Dedifferentiated amniotic fluid mesenchymal stem cell (primary cell): ENCODE data around the gene CIRBP.
A peak's percentile ranks its signal among the peaks of the same experiment; 100 is the strongest.

Experiments used
- DNase-seq: peaks from one replicate; pipeline ENCODE4 v3.0.0-alpha.2; 2016; ENCODE audit errors: extremely low spot score

Gene CIRBP

GRCh38 chr19:1255186-1256161 is 13.7 kb upstream of the CIRBP start:
- no peak for DNase-seq

DNA sequence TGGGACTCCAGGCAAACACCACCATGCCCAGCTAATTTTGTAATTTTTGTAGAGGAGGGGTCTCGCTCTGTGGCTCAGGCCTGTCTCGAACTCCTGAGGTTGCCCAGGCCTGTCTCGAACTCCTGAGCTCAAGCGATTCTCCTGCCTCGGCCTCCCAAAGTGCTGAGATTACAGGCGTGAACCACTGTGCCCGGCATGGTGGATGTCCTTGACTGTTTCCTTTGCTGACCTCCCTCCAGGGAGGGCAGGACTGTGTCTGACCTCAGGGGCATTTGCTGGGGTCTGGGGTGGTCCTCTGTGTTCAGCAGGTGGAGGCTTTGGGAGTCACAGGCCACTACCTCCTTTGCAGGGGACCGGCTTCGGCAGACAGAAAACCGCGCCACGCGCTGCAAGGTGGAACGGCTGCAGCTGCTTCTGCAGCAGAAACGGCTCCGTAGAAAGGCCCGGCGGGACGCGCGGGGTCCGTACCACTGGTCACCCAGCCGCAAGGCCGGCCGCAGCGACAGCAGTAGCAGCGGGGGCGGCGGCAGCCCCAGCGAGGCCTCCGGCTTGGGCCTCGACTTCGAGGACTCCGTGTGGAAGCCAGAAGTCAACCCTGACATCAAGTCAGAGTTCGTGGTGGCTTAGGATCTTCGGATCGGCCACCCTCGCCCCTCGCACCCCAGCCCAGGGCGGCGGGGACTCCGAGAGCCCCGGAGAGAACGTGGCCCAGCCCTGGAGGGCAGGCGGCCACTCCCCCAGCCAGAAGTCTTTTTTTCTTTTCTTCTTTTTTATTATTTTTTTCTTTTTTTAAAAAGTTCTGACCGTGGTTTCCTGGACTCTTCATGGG is 12.3 kb upstream of the CIRBP start:
- DNase-seq: no peak

GRCh38 chr19:1257475-1258162 is 11.5 kb upstream of the CIRBP start:
- no peak for DNase-seq

GRCh38 chr19:1258163-1258492 is 11.0 kb upstream of the CIRBP start:
- DNase-seq: no peak

DNA sequence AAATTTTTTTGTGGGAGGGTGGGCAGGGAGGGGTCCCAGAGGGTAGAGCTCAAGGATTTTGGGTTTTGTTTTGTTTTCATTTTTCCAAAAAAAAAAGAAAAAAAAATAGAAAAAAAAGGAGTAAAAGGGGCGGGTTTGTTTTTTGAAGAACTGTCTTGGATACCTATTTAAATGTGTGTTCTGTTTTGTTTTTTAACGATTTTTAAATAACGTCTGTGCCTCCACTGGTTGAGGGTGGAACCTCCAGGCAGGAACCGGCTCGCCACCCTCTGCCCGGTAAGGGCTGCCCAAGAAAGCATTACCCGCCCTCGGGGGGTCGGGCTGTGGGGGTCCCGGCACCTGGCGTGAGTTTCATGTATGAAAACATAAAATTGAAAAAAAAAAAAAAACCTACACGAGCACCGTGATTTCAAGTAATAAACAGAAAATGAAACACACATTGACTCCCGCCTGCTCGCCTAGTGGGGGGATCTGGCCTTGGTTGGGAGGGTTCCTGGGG is 10.4 kb upstream of the CIRBP start:
- no peak for DNase-seq

DNA sequence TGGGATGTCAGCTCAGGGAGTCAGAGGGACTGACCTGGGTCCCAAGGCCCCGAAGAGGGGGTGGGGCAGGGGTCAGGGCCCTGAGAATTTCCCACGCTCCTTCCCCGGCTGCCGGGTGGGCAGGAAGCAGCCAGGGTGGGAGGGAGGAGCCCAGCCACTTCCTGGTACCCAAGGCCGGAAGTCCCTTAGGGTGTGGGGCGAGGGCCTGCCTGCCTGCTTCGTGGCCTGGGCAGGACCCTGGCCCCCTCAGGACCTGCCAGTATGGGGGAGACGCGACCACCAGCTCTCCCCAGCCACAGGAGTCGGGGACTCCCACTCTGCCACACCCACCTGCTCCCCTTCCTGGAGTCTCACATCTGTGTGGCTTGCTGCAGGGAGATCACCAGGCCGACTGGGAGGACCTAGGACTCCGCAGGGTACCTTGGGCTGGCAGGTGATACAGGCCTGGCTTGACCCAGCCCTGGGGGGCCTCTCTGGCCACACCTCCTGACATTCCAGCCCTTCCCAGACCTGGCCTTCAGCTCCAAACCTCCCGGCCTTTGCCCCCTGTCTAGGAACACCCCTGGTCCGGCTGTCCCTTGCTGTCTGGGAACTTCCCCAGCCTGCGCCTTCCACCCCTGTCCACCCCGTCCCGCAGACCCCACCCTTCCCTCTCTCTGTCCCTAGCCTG is 9.8 kb upstream of the CIRBP start:
- no peak for DNase-seq

DNA sequence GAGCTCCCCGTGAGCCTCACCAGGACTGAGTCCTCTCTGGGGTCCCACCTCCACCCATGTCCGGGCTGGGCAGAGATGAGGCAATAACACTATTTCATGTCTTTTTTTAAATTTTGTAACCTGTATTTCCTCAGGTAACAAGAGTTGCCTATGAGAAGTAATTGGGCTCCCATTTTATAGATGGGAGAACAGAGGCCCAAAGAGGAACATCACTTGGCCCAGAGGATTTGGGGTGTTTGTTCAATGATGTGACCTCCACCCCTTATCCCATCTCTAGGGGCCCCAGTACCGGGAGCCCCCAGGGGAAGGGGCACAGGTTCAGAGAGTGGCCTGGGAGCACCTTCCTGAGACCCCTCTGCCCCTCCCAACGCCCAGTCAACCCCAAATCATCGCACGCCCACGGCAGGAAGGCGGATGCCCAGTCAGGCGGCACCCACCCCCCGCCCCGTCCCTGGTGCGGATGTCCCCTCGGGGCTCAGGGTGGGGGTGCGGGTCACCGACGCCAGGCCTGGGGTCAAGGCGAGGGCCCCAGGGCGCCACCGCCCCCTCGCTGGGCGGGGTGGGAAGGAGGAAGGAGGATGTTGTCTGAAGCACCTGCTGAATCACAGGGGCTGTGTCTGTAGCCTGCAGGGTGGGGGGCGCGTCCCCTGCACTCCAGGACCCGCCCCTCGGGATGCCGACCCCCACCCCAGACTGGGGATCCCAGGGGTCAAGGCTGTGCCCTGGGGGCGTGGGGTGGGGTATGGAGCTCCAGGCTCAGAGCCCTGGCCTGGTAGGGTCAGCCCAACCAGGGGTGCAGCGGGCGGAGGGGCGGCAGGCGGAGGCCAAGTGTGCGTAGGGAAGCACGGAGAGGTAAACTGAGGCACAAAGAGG is 9.0 kb upstream of the CIRBP start:
- no peak for DNase-seq

GRCh38 chr19:1260749-1261537 is 8.2 kb upstream of the CIRBP start:
- DNase-seq: peak; percentile 91

DNA sequence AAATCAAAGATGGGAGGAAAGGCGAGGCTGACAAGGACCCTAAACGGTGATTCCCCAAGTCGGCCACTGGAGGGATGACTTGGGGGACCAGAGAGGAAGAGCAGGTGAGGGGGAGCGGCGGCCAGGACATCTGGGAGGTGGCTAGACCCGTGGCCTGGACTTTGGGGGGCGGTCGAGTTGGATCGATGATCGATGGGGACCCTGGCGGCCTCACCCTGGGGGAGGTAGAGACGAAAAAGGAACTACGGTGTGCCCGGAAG is 7.7 kb upstream of the CIRBP start:
- no peak for DNase-seq

DNA sequence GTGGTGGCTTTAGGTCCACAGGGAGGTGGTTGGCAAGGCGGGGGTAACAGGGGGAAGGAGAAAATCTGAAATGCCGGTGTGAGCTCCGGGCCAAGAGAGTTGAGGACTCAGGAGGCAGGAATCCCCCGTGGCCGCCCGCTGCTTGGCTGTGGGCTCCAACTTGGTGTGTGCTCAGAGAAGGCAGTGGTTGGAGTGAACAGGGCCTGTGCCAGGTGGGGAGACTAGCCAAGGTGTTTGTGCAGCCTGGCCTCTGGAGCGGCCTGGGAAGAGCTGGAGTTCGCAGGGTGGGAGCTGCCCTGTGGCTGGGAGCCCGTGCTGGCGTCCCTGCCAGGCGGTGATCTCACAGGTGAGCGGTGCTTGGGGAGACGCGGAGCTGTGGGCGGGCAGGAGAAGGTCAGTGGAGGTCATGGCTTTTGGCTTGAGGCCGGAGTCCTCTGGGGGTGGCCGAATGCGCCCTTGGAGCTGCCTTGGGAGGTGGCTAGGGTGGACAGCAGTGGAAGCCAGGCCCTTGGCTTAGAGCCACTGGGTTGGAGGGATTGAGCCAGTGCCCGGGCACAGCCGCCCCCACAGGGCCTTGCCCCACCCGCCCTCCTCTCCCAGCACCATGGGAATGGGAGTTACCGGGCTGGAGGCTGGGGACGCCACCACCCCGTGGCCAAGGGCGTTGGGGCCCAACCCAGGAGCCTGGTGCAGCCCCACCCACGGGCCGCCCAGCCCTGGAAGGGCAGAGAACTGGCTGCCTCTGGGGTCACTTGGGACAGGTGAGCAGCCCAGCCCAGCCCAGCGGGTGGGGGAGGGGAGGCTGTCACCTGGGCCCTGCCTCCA is 7.1 kb upstream of the CIRBP start:
- no peak for DNase-seq

DNA sequence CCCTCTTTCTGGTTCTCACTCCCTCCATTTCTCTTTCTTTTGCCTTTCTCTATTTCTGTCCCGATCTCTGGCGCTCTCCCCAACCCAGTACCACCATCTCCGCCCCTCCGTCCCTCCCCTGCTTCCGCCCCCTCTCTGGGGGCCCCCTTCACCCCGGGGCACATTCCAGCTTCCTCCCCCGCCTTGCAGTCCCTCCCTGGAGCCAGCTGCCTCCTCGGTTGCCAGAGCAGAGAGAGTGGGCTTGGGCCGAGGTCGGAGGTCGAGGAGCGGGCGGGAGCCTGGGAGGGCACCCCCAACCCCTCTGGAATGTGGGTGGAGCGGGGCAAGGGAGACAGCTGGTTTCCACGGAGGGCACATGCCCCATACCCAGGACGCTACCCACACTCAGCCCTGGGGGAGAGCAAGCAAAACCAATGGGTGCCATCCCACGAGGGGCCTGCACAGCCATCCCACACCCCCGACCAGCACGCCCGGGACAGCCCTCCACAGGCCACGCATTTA is 6.5 kb upstream of the CIRBP start:
- no peak for DNase-seq

DNA sequence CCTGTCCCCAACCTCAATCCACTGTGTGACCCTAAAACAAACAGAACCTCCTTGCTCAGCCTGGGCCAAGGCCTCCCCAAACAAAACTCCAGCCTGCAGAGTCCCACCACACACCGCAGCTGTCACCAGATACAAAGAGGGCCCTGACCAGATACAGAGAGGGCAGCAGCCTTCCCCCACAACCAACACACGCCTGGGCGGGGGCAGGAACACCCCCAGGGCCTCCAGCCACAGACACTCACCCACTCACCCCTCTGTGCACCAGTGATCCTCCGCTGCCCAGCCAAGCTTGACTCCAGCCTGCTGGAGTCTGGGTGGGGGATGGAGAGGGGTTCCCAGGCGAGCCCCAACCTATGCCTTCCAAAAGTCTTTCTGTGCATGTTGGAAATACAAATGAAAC is 5.9 kb upstream of the CIRBP start:
- DNase-seq: no peak

DNA sequence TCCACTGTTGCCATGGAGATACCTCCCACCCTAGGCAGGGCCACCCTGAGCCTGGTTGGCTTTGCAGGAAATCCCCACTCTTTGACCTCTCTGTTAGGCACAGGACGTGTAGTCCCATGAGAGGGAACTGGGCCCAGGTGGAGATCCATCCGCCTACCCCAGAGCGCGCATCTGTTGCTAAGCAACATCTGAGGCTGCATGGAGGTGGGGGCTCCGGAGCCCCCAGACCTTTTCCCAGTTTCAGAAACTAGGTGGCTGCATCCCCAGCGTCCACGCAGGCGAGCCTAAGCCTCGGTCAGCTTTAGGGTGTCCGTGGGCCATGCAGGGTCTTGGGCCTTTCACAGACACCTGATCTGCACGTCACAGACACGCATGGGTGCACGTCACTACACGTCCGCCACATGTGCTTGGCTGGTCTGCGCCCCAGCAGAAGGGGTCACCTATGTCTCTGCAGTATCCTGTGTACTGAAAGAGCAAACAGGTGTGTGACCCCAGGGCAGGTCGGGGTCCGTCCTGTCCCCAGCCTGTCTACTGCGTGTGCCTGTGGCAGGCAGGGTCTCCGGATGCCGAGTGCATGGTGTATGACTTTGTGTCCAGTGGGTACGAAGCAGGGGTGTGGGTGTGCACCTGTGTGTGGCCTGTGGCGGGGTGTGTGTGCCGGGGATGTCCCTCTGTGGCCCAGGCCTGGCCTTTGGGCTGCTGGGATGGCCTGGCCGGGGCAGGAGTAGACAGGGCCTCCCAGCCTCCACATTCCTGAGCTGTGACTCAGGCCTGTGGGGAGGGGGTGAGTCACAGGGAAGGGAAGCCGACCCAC is 4.1 kb upstream of the CIRBP start:
- DNase-seq: peak; percentile 72

- DNase-seq: peak; percentile 69
These were observed 3.5 kb upstream of the CIRBP start for GRCh38 chr19:1265615-1266128.

DNA sequence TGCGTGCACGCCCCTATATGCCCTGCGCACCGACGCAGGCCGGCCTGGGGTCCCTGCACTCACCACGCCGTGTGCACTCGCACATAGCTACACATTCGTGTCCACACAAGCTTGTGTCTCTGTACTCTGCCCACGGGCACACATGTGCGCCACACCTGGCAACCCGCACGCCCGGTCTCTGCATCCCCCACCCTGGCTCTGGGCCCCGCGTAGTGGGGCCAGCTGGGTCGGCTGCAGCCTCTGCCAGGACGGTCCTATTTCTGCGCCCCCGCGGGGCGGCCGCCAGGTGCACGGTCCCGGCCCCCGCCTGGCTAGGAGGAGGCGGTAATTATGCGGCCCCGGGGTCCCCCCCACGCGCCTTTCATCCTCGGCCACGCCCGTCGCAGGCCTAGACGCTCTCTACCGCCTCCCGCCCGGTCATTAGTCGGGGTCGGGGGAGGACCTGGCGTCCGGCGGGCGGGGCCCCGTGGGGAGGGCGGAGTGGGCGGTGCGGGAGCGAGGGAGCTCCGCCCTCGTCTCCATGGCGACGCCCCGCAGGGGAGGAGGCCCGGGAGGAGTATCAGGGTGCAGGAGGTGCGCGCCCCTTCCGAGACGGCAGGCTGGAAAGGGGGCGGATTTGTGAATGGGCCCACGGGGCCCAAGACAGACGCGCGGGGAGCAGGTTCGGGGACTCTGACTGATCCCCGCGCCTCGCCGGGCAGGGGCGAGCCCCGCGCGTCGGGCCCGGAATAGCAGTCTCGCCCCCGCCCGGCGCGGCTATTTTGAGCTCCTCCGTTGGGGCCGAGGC is 2.8 kb upstream of the CIRBP start:
- peak; percentile 48 for DNase-seq

DNA sequence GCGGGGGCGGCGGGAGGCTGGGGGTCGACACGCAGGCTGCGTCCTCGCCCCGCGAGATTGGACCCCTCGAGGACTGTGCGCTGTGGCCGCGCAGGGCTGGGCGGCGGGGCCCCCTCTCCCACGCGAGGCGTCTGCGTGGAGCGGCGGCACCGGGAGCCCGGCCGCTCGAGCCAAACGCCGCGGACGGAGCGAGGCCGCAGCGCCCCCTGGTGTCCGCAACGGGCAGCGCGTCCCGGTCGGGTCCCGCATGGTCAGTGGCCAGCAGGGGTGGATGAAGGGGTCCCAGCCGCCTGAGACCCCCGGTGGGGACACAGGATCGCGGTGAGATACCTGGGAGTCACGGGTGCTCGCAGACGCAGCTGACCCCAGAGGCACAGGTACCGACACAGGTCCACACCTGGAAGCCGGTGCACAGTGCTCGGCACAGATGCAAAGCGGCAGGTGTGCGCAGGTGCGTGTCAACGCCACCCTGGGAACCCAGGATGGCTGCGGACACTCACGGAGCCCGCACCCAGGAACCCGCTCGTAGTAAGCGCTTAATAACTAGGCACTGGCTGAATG is 2.1 kb upstream of the CIRBP start:
- no peak for DNase-seq
